KMS-11 (cell line): ENCODE measurements around the gene COL20A1.

Experiments used
- H2AFZ ChIP-seq: fragments of 200-600 bp; sonication (generic); 2 replicates; pipeline ENCODE4 v1.6.1; 2016; ENCODE audit warnings: antibody characterized with exemption, mixed run types, low read depth
- H3K27ac ChIP-seq: fragments of 200-600 bp; sonication (generic); 2 replicates; pipeline ENCODE4 v1.6.1; 2016; ENCODE audit warnings: mild to moderate bottlenecking, mixed run types
- H3K27me3 ChIP-seq: fragments of 200-600 bp; sonication (generic); 2 replicates; pipeline ENCODE4 v1.6.1; 2017; ENCODE audit warnings: mild to moderate bottlenecking, low read depth, mixed run types, moderate library complexity; ENCODE audit not compliant: insufficient read depth
- H3K36me3 ChIP-seq: fragments of 200-600 bp; sonication (generic); 2 replicates; pipeline ENCODE4 v1.6.1; 2017; ENCODE audit warnings: mild to moderate bottlenecking, mixed run types; ENCODE audit not compliant: insufficient read depth
- H3K4me1 ChIP-seq: fragments of 200-600 bp; sonication (generic); 2 replicates; pipeline ENCODE4 v1.6.1; 2016; ENCODE audit warnings: mild to moderate bottlenecking, low read depth, mixed run types; ENCODE audit not compliant: poor library complexity, severe bottlenecking
- H3K4me2 ChIP-seq: fragments of 200-600 bp; sonication (generic); 2 replicates; pipeline ENCODE4 v1.7.0; 2016; ENCODE audit warnings: mild to moderate bottlenecking, mixed run types
- H3K4me3 ChIP-seq: fragments of 200-600 bp; sonication (generic); IDR thresholded peaks from 2 replicates; pipeline ENCODE4 v1.6.1; 2017; ENCODE audit warnings: low read depth, low read length, mixed read lengths; ENCODE audit not compliant: insufficient read depth
- H3K79me2 ChIP-seq: fragments of 200-600 bp; sonication (generic); 2 replicates; pipeline ENCODE4 v1.6.1; 2016; ENCODE audit warnings: low read depth, mixed run types; ENCODE audit not compliant: insufficient read depth
- H3K9ac ChIP-seq: fragments of 200-600 bp; sonication (generic); 2 replicates; pipeline ENCODE4 v1.6.1; 2016; ENCODE audit warnings: mild to moderate bottlenecking, mixed run types
- H4K20me1 ChIP-seq: fragments of 200-600 bp; sonication (generic); 2 replicates; pipeline ENCODE4 v1.6.1; 2016; ENCODE audit warnings: mild to moderate bottlenecking, mixed run types; ENCODE audit not compliant: insufficient read depth
- TF ChIP-seq, protein P1 (sequence below): fragments of 200-600 bp; sonication (generic); conservative IDR thresholded peaks from 2 replicates; pipeline ENCODE4 v1.6.1; 2017; ENCODE audit warnings: low read depth, mild to moderate bottlenecking, antibody characterized with exemption, low read length, moderate library complexity, mixed read lengths

Gene COL20A1

DNA sequence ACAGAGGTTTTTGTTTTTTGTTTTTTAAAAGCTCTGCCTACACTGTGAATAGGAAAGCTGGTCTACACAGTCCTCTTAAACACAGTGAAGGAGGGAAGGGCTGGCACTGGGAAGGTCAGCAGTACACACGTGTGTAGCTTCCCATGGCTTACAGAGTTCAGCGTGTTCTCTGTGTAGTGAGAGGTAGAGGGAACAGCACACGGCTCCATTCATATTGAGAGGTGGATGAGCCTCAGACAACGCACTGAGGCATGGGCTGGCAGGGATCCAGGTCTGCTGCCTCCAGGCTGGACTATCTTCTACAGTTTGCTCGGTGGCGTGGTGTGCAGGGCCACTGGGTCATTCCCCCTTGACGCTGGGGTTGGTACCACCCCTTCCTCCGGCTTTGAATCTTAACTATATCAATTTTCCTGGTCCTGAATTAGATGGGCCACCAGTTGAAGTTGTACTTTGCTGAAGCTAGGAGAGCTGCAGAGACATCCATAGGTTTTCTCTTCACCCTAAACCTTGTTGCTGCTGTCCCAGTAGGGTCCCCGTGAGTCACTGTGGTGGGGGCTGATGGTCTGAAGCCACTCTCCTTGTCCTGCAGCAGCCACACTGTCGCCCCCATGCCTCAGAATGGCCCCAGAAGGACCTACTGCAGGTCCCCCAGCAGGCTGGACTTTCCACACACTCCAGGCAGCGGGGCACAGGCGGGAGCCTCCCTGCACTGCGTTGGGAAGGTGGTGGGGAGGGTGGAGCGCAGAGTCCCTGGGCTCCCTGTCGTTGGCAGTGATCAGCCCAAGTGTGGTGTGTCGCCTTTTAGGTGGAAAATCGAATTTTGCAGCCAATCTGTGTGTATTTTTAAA lies 18.4 kb upstream of the COL20A1 start:
- H3K79me2 ChIP-seq = peaks cover 45% of the 10 kb centered on the region
- TF ChIP-seq, protein P1, sequence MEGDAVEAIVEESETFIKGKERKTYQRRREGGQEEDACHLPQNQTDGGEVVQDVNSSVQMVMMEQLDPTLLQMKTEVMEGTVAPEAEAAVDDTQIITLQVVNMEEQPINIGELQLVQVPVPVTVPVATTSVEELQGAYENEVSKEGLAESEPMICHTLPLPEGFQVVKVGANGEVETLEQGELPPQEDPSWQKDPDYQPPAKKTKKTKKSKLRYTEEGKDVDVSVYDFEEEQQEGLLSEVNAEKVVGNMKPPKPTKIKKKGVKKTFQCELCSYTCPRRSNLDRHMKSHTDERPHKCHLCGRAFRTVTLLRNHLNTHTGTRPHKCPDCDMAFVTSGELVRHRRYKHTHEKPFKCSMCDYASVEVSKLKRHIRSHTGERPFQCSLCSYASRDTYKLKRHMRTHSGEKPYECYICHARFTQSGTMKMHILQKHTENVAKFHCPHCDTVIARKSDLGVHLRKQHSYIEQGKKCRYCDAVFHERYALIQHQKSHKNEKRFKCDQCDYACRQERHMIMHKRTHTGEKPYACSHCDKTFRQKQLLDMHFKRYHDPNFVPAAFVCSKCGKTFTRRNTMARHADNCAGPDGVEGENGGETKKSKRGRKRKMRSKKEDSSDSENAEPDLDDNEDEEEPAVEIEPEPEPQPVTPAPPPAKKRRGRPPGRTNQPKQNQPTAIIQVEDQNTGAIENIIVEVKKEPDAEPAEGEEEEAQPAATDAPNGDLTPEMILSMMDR = no peak
- H4K20me1 ChIP-seq = no peaks in the 10 kb centered on the region
- H3K9ac ChIP-seq = no peak overlapping the region
- no peak overlapping the region for H3K27ac ChIP-seq
- H3K36me3 ChIP-seq = no peaks in the 10 kb centered on the region; the same call in 1 of the 2 replicates
- H3K4me3 ChIP-seq = no peak overlapping the region
- no peak overlapping the region; the same call in 1 of the 2 replicates for H3K4me2 ChIP-seq
- H3K4me1 ChIP-seq = peaks cover 18% of the 10 kb centered on the region
- no peaks in the 10 kb centered on the region for H3K27me3 ChIP-seq
- no peak overlapping the region for H2AFZ ChIP-seq

DNA sequence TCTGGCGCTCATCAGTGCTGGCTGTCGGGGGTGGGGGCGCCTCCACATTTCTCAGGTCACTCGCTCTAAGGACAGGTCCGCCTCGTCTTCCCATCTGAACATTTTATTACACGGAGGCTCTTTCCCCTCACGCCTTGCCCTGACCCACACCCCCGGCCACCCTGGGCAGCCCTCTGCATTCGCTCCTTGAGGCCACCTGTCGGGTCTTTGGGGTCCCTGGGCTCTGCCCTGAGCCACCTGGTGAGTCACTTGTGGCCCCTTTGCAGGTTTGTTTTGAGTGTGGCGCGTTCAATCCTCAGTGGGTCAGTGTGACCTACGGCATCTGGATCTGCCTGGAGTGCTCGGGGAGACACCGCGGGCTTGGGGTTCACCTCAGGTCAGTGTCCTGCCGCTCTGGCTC lies 17.2 kb upstream of the COL20A1 start:
- Histone ChIP-seq H3K4me1 (peaks cover 16% of the 10 kb centered on the region), H3K27me3 (no peaks in the 10 kb centered on the region), H3K27ac (no peak overlapping the region), H4K20me1 (no peaks in the 10 kb centered on the region), H3K36me3 (no peaks in the 10 kb centered on the region; the same call in 1 of the 2 replicates), H3K79me2 (peaks cover 45% of the 10 kb centered on the region), H3K4me2 (no peak overlapping the region), H3K4me3 (no peak overlapping the region), H3K9ac (no peak overlapping the region), H2AFZ (no peak overlapping the region)
- TF ChIP-seq, protein P1 = no peak

DNA sequence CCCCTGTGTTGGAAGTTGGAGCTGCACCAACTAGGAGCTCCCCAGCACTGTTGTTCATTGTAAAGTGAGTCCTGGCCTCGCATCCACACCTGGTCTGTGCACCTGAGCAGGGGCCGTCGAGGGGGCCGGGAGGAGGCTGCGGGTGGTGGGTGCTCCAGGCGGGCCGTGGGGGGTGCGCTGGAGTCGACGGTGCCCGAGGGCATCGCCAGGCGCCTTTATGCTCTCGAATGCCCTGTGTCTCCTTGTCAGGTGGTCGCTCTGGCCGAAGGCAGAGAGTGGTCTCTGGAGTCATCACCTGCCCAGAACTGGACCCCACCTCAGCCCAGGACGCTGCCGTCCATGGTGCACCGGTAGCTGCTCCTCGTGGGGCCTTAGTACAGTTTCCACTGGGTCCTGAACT lies 16.0 kb upstream of the COL20A1 start:
- H3K79me2 ChIP-seq = peaks cover 45% of the 10 kb centered on the region
- no peak overlapping the region for H2AFZ ChIP-seq
- H3K27me3 ChIP-seq = no peaks in the 10 kb centered on the region
- H3K4me1 ChIP-seq = peaks cover 11% of the 10 kb centered on the region
- H3K9ac ChIP-seq = no peak overlapping the region
- no peaks in the 10 kb centered on the region; the same call in 1 of the 2 replicates for H3K36me3 ChIP-seq
- H3K4me2 ChIP-seq = no peak overlapping the region
- no peak overlapping the region for H3K4me3 ChIP-seq
- H3K27ac ChIP-seq = no peak overlapping the region
- TF ChIP-seq, protein P1 = no peak
- H4K20me1 ChIP-seq = no peaks in the 10 kb centered on the region

DNA sequence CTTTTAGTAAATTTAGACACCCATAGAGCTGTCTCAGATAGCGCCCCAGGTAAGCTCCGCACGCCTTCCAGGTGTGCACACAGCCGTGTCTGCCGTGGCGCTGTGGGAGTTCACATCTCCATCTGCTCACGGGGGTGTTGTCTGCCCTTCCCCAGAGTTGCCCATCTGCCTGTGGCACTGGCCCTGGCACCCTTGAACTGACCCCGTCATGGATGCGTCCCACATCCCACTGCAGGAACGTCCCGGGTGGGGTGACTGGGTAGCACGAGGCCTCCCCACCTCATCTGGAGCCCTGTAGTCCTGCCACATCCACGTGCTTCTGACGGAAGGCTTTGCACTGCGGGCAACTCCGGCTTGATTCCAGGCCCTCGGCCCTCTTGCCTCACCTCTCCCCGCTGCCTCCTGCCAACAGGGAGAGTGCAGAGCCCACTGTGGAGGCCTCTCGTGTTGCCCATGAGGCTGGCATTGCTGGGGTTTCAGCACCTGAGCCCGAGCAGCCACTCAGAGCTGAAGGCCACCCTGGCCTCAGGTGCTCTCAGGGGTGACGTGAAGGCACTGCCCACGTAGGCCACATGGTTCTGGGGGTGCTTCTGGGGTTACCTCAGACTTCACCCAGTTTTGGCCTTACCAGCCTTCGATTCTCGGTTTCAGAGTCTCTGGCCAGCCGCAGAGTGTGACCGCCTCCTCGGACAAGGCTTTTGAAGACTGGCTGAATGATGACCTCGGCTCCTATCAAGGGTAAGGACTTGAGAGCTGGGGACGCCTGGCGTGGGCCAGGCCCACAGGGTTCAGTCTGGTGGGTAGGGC lies 15.3 kb upstream of the COL20A1 start:
- TF ChIP-seq, protein P1 = no peak
- no peaks in the 10 kb centered on the region; the same call in 1 of the 2 replicates for H3K36me3 ChIP-seq
- H2AFZ ChIP-seq = no peak overlapping the region
- H3K4me2 ChIP-seq = no peak overlapping the region
- no peaks in the 10 kb centered on the region for H3K27me3 ChIP-seq
- H4K20me1 ChIP-seq = no peaks in the 10 kb centered on the region
- H3K27ac ChIP-seq = no peak overlapping the region
- peaks cover 44% of the 10 kb centered on the region for H3K79me2 ChIP-seq
- no peak overlapping the region for H3K9ac ChIP-seq
- H3K4me3 ChIP-seq = no peak overlapping the region
- peaks cover 11% of the 10 kb centered on the region for H3K4me1 ChIP-seq
